HL-60 (cell line): ENCODE data around the gene CSMD2.

Experiments
- CTCF ChIP-seq: IDR thresholded peaks from one replicate; pipeline ENCODE4 v1.5.1; 2011; ENCODE audit warnings: low read length, control low read depth, inconsistent platforms; ENCODE audit not compliant: insufficient read depth
- GABPA ChIP-seq: IDR thresholded peaks from 2 replicates; pipeline ENCODE4 v1.6.1; 2012; ENCODE audit warnings: low read depth
- POLR2AphosphoS5 ChIP-seq: IDR thresholded peaks from 2 replicates; pipeline ENCODE4 v1.6.1; 2012; ENCODE audit warnings: low read depth

GRCh38 chr1:33957854-33958253, 207.2 kb downstream of the CSMD2 start:
- TF ChIP-seq CTCF: no peak
- no peak for TF ChIP-seq POLR2AphosphoS5
- no peak for TF ChIP-seq GABPA
